ENCODE measurements around the gene PPM1F.

- TF ChIP-seq ESRRG (CRISPR knock-in tag; IDR thresholded peaks at IDR 0.05), result no peak
- TF ChIP-seq PATZ1 (CRISPR knock-in tag; IDR thresholded peaks at IDR 0.05; ENCODE audit: borderline replicate concordance), result no peak
- no peak for TF ChIP-seq ZNF70 (CRISPR knock-in tag; IDR thresholded peaks at IDR 0.05)
- TF ChIP-seq RARB (CRISPR knock-in tag; IDR thresholded peaks at IDR 0.05), result no peak
- TF ChIP-seq ZFP30 (CRISPR knock-in tag; IDR thresholded peaks at IDR 0.05), result no peak
- TF ChIP-seq ZC3H10 (CRISPR knock-in tag; IDR thresholded peaks at IDR 0.05), result no peak
- TF ChIP-seq ZFP3 (CRISPR knock-in tag; IDR thresholded peaks at IDR 0.05), result no peak
- TF ChIP-seq ZNF8 (CRISPR knock-in tag; IDR thresholded peaks at IDR 0.05), result no peak
- TF ChIP-seq BACH2 (CRISPR knock-in tag; IDR thresholded peaks at IDR 0.05; ENCODE audit: borderline replicate concordance), result no peak
- TF ChIP-seq GLIS3 (CRISPR knock-in tag; IDR thresholded peaks at IDR 0.05), result no peak
- TF ChIP-seq TSHZ2 (CRISPR knock-in tag; IDR thresholded peaks at IDR 0.05), result no peak
- TF ChIP-seq CSDC2 (CRISPR knock-in tag; IDR thresholded peaks at IDR 0.05), result no peak
- no peak for TF ChIP-seq ARNTL (CRISPR knock-in tag; IDR thresholded peaks at IDR 0.05; ENCODE audit: borderline replicate concordance, low read depth)
- 0 out of 2 replicates have a peak, but pooled peaks have one; percentile 65 for TF ChIP-seq ZNF565 (CRISPR knock-in tag; conservative IDR thresholded peaks at IDR 0.05; ENCODE audit: low read depth)
These were observed 29.8 kb upstream of the PPM1F start, which contains the start of gene TOP3B for GRCh38 chr22:21982338-21982965.

Data from SK-N-SH treated with all-trans-retinoic acid at 6 μM for 48 hours (cell line).